EL (cell line): Measurements from ENCODE around the gene ARMC9.
"Not testable (repeated sequence)": the region's sequence is repeated elsewhere in the genome, so short reads cannot be mapped to it uniquely, and the experiment has no call there.

ENCODE experiments used
- DNase-seq: peaks from one replicate; pipeline ENCODE4 v3.0.0-alpha.2; 2016

The ARMC9 gene

GRCh38 chr2:231245249-231246094, 47.0 kb downstream of the ARMC9 start:
- DNase-seq = no peak

- no peak for DNase-seq
Observed at GRCh38 chr2:231246171-231246842, 47.9 kb downstream of the ARMC9 start.

DNA sequence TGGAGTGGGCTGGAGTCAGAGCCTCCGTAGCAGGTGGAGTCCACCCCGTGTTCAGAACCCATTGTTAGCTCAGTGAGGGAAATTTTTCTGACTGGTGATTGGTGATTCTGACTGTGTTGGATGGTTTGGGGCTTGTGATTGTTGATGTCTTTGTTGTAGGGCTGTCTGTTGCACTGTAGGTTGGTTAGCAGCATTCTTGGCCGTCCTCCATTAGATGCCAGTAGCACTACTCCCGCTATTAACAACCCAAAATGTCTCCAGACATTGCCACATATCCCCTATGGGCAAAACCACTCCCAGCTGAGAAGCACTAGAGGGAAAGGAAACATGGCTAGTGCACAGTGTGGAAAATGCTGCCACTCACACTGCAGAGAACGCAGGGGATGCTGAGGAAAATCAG, 51.7 kb downstream of the ARMC9 start:
- peak; percentile 46 for DNase-seq

DNA sequence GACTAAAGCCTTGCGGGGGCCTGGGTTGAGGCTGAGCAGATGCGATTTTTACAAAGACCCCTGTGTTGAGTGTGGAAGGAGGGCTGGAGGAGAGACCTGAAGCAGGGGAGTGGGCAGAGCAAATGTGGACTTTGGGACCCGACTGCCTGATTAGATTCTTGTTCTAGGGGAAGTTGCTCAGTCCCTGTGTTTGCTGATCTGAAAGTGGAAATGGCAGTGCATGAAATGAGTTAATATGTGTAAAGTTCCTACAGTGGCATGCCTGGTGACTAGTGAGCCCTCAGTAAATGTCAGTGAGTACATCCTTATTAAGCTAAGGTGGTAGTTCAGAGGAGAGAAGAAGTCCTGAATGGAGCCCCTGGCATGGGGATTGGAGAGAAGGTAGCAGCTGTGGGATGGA, 52.3 kb downstream of the ARMC9 start:
- no peak for DNase-seq

DNA sequence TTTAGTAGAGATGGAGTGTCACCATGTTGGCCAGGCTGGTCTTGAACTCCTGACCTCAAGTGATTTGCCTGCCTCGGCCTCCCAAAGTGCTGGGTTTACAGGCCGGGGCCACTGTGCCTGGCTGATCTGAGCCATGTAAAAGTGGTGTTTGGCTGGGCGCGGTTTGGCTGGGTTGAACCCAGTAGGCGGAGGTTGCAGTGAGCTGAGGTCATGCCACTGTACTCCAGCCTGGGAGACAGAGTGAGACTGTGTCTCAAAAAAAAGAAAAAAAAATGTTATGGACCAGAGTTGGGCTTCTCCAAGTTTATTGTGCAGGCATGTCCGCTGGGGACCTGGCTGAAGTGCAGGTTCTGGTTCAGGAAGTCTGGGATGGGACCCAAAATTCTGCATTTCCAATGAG, 54.9 kb downstream of the ARMC9 start:
- DNase-seq = not testable (repeated sequence)

GRCh38 chr2:231256494-231256893, 58.1 kb downstream of the ARMC9 start:
- DNase-seq = no peak

- no peak for DNase-seq
Observed at GRCh38 chr2:231257763-231258162, 59.3 kb downstream of the ARMC9 start.

- no peak for DNase-seq
Observed at GRCh38 chr2:231258701-231259100, 60.3 kb downstream of the ARMC9 start.

DNA sequence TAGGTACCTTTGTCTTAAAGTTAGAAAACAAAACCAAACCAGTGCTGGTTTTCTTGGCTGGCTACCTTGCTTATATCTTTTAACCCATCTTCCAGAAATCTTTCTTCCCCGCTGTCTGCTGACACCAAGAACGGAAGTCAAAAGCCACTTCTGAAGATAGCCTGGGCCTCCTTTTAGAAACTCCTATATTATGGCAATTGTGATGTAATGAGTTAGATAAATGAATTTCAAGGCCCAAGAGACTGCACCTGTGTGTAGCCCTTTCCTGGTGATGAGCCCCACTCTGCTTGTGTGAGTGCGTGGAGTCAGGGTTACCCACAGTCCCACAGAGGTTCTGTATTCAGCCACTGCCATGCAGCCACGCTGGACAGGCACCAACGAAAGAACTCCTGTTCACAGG, 60.7 kb downstream of the ARMC9 start:
- DNase-seq = no peak

- DNase-seq = peak; percentile 32
Observed at GRCh38 chr2:231260442-231261208, 62.2 kb downstream of the ARMC9 start.

DNA sequence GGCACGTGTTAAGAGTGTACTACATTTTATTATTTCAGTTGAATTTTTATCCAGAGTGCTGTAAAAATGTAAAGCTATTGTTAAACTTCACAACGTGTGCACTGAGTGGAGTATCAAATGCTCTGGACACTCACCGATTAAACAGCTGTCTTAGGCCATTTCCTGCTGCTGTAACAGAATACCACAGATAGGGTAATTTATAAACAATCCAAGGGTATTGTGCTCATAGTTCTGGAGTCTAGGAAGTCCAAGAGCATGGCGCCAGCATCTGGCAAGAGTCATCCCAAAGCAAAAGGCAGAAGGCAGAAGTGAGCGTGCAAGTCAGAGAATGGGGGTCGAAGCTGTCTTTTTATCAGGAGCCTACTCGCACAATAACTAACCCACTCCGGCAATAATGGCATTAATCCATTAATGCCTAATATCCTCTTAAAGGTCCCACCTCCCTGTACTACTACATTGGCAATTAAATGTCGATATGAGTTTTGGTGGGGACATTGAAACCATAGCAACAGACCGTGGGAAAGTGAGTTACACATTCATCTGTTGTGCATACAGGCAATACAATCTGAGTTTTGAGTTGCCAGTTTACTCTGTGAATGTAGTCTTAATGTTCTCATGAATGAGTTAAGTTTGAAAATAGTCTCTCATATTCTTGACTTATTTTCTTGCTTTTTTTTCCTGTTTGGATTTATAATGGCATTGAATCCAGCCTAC, 64.8 kb downstream of the ARMC9 start:
- no peak for DNase-seq

DNA sequence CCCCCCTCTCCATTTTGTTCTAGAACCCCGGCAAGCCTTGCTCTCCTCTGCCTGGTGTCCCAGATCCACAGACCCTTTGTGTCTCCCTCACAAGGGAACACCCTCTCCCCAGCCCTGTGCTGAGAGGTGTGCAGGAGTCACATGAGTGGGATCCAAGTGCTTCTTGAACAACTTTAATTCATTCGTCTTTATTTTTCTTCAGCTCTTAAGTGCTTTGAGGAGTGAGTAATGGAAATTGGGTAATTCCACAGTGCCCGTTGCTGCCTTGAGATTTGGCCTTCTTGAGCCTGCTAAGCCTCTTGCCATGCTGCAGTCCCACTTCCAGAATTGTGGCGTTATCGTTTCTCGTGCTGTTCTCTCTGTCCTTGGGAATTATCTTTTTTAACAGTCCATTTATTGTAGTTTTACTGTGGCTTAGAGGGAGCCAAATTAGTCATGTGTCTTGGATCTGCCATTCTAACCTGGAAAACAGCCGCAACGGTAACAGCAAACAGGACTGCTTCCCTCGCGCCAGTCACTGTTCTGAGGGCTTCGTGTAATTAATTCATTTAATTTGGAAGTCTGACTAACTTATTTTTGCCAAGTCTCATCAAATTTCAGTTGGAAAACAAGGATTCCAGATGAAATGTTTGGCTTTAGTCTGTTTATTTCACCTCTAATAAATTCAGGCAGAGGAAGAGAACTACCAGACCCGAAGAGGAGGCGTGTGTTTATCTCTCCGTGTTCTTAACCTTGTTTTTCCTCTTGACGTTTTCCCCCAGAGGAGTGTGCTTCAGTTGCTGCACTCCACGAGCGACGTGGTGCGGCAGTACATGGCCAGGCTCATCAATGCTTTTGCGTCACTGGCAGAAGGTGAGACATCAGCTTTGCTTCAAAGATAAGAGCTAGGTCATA, 72.0 kb downstream of the ARMC9 start:
- no peak for DNase-seq

GRCh38 chr2:231272991-231273390, 74.6 kb downstream of the ARMC9 start:
- no peak for DNase-seq

DNA sequence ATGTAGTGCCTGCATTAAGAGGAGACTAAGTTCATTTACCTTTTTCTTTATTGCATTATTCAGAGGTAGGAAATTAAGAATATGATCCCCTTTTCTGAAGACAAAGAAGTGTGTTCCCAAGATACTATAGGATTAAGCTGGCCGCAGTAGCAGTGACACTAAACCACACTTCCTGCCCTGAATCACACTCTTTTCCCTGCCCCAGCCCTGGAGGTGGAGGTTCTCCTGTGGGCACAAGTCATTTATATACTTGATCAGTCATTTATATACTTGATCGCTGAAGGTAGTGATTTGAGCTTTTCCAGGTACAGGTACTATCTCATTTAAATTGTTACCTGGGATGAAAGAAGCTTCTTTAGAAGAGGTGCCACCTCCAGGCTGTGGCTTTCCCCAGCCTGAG, 78.6 kb downstream of the ARMC9 start:
- no peak for DNase-seq

DNA sequence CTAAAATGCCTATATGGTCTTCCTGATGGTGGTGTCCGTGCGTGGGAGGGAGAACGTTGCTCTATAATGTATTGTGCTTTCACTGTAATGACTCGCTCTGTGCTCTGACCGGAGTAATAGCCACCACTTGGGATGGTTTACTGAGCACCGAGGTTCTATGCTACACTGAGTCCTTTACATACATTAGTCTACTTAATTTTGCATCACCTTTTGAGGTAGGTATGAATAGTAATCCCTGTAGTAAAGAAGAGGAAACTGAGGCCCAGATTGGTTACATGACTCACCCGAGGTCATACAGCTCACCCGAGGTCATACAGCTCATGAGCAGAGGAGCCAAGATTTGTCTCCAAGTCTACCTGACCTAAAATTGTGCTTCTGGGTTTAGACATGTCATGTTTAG, 79.5 kb downstream of the ARMC9 start:
- no peak for DNase-seq

DNA sequence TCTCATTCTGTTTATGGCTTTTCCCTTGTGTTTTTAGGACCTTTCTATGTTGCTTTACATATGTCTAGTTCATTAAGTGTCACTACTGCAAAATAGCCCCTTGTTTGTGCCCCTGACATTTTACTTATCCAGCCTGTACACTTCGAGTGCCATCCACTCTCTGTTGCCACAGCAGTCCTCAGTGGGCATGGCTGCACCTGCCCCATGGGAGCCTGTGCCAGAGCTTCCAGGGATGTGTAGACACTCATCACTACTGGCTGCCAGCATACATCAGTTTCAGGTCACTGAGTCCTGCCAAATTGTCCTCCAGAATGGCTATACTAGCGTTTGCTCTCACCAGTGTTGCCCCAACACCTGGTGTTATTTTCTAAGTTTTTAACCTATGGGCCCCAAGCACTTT, 80.4 kb downstream of the ARMC9 start:
- DNase-seq = no peak

DNA sequence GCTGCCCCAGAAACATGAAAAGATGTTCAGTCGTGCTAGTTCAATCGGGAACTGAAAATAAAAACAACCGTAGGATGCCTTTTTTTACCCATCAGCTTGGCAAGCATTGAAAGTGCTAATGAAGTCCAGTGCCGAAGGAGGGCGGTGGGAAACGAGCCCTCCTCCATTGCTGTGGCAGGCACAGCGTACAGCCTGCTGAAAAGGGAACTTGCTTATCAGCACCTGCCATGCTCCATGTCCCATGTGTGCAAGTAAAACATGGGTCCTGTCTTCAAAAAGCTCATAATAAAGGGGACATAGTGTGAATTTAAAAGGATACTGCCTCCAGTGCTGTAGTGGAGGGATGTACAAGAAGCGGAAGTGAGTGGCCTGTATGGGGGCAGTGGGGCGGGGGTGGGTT, 82.4 kb downstream of the ARMC9 start:
- DNase-seq = no peak

DNA sequence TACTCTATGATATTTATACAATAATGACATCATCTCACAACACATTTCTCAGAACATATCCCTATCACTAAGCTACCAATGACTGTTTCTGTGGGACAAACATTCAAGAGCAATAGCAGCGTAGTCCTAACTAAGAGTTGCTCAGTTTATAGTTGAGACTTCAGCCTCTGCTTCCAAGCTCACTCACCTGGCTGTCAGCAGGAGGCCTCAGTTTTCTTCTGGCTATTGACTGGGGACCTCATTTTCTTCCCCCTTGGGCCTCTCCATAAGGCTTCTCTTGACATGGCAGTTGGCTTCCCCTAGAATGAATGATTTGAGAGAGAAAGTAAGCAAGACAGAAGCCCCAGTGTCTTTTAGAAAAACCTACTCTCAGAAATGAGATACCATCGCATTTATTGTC, 85.9 kb downstream of the ARMC9 start:
- DNase-seq = no peak

- peak; percentile 16 for DNase-seq
Observed at GRCh38 chr2:231286964-231287363, 88.5 kb downstream of the ARMC9 start.

DNA sequence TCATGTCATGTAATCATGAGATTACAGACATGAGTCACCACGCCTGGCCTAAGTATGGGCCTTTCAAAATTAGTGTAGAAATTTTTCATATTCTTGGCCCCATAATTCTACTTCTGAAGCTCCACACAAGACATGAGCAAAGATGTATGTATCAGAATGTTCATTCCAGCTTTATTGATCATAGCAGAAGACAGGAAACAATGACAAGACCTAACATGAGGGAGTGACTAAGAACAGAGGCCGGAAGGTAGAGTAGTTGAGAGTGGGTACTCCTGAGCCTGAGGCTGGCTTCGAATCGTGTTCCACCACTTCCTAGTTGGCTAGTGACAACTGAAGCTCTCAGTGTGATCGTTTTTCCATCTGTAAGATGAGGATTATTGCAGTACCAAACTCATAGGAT, 89.3 kb downstream of the ARMC9 start:
- no peak for DNase-seq

DNA sequence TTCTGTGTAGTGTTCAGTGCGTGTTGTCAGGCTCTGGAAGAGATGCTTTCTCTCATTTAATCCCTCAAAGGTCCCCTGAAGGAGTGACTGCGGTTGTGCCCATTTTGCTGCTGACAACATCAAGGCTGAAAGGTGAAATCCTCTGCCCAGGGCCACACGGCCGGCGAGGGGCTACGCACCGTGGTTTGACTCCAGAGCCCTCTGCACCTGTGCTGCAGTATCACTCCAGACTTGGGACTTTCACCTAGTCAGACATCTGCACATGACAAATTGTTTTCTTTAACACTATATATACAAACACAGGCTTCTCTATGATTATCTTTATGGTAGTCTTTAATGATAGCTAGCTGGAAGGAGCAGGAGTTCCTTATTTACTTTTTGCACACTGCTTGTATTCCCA, 90.2 kb downstream of the ARMC9 start:
- no peak for DNase-seq
